HepG2 (cell line): ENCODE data around the gene C5orf15. TPM values are rescaled to one million over a fixed set of nuclear protein-coding genes. Genes with fewer than 3 reads are reported as not detected.

Source experiments
- ATAC-seq: fragments of 200-7000 bp; cut with Tn5 transposase; 3 replicates; pipeline ENCODE4 v1.9.1; 2020; ENCODE audit warnings: mild to moderate bottlenecking, moderate library complexity
- BruUV-seq: library from RNA; stranded (reverse); fragments of 400-500 nt; replicated peaks from 2 replicates; lab custom pipeline; 2021; lab: Mats Ljungman, UMichigan
- CTCF ChIA-PET: fragments of 300-600 bp; formaldehyde crosslinking; extraction: SDS; loops from one replicate; lab custom pipeline; 2021; ENCODE audit warnings: low total read pairs, inconsistent platforms, low intra/inter-chr PET ratio; lab: Yijun Ruan, JAX
- POLR2A ChIA-PET: fragments of 350-600 bp; sonication (Branson Sonifier 250); formaldehyde crosslinking; loops from one replicate; lab custom pipeline; 2020; ENCODE audit warnings: antibody characterized with exemption, inconsistent platforms; lab: Yijun Ruan, JAX
- DNase-seq: peaks from one replicate; pipeline ENCODE4 v3.0.0-alpha.2; 2015; ENCODE audit warnings: low spot score
- FAIRE-seq: peaks from 3 replicates; lab custom pipeline; 2011; peaks lifted over from hg19 to GRCh38; lab: Jason Lieb, UNC
- H2AFZ ChIP-seq: one replicate; pipeline ENCODE4 v1.6.1; 2011; ENCODE audit warnings: low read length, inconsistent platforms
- H3K27ac ChIP-seq: fragments of 300-600 bp; 3 replicates; pipeline ENCODE4 v1.8.0; 2011; ENCODE audit warnings: mixed run types, mild to moderate bottlenecking, mixed read lengths, low read length, inconsistent platforms; ENCODE audit not compliant: insufficient read depth; ENCODE audit errors: extremely low read length
- H3K27me3 ChIP-seq, 2 experiments: fragments of 200-600 bp in 1 of 2; 2 replicates in 1 of 2; 3 replicates in 1 of 2; pipeline versions ENCODE4 v1.6.0 to v1.8.0; 2011; ENCODE audit warnings: low read length in 2 of 2, mild to moderate bottlenecking in 2 of 2, moderate library complexity in 2 of 2, inconsistent platforms in 1 of 2; ENCODE audit not compliant: insufficient read depth in 2 of 2, control insufficient read depth in 1 of 2
- H3K36me3 ChIP-seq, 2 experiments: fragments of 200-600 bp in 1 of 2; replicated peaks in 1 of 2; 2 replicates in 1 of 2; 3 replicates in 1 of 2; pipeline versions ENCODE4 v1.5.1 to v1.8.0; 2011; ENCODE audit warnings: low read length in 2 of 2, inconsistent platforms in 1 of 2; ENCODE audit not compliant: insufficient read depth in 2 of 2, control insufficient read depth in 1 of 2
- H3K4me1 ChIP-seq: 2 replicates; pipeline ENCODE4 v1.5.1; 2012; ENCODE audit warnings: low read length, inconsistent platforms; ENCODE audit not compliant: insufficient read depth
- H3K4me2 ChIP-seq: 2 replicates; pipeline ENCODE4 v1.6.0; 2011; ENCODE audit warnings: low read depth, low read length, inconsistent platforms
- H3K4me3 ChIP-seq, 3 experiments: fragments of 200-600 bp in 1 of 3; sonication (generic), shearing (Covaris generic) in 1 of 3; replicated peaks in 1 of 3; 2 replicates each; pipeline ENCODE4 v1.5.1; 2011 to 2016; ENCODE audit warnings: low read length in 3 of 3, inconsistent platforms in 2 of 3, low read depth in 2 of 3, mild to moderate bottlenecking in 2 of 3, control low read depth in 1 of 3, mixed read lengths in 1 of 3; ENCODE audit not compliant: insufficient read depth in 1 of 3
- H3K79me2 ChIP-seq: one replicate; pipeline ENCODE4 v1.6.1; 2011; ENCODE audit warnings: low read length, inconsistent platforms; ENCODE audit not compliant: insufficient read depth
- H3K9ac ChIP-seq: 2 replicates; pipeline ENCODE4 v1.6.0; 2011; ENCODE audit warnings: mild to moderate bottlenecking, low read depth, low read length, inconsistent platforms; ENCODE audit not compliant: insufficient read depth
- H3K9me3 ChIP-seq: 2 replicates; pipeline ENCODE4 v1.5.1; 2012; ENCODE audit warnings: mild to moderate bottlenecking, low read length
- H4K20me1 ChIP-seq: 2 replicates; pipeline ENCODE4 v1.6.0; 2011; ENCODE audit warnings: inconsistent platforms, mild to moderate bottlenecking, low read length, moderate library complexity; ENCODE audit not compliant: insufficient read depth
- ATF7 ChIP-seq, 2 experiments: fragments of 450-650 bp in 1 of 2; sonication (generic) in 1 of 2; formaldehyde crosslinking in 1 of 2; IDR thresholded peaks; 2 replicates each; pipeline versions ENCODE4 v1.4.0 to v1.6.1; 2016 to 2020; ENCODE audit warnings: antibody characterized with exemption in 1 of 2, mild to moderate bottlenecking in 1 of 2, missing genetic modification reagents in 1 of 2
- NCOA2 ChIP-seq: sonication (generic); formaldehyde crosslinking; IDR thresholded peaks from 2 replicates; pipeline ENCODE4 v1.8.0; 2022; ENCODE audit warnings: inconsistent platforms
- SNRNP70 ChIP-seq: fragments of 200-400 bp; formaldehyde crosslinking; IDR thresholded peaks from 2 replicates; pipeline ENCODE4 v1.6.1; 2017; ENCODE audit warnings: mild to moderate bottlenecking, low read depth, low read length, moderate library complexity
- TOPORS ChIP-seq: sonication (generic); formaldehyde crosslinking; IDR thresholded peaks from 2 replicates; pipeline ENCODE4 v1.8.0; 2023; ENCODE audit warnings: mild to moderate bottlenecking, missing genetic modification reagents
- XBP1 ChIP-seq: sonication (generic); formaldehyde crosslinking; IDR thresholded peaks from 2 replicates; pipeline ENCODE4 v1.5.0; 2020; ENCODE audit warnings: missing genetic modification reagents
- ZFP36 ChIP-seq: fragments of 150-350 bp; IDR thresholded peaks from 2 replicates; pipeline ENCODE4 v1.6.1; 2018; ENCODE audit warnings: borderline replicate concordance, low read length, low read depth; ENCODE audit not compliant: partially characterized antibody
- ZNF17 ChIP-seq: sonication (generic); formaldehyde crosslinking; IDR thresholded peaks from 2 replicates; pipeline ENCODE4 v1.5.0; 2020; ENCODE audit warnings: mild to moderate bottlenecking, missing genetic modification reagents
- ZNF615 ChIP-seq: sonication (generic); formaldehyde crosslinking; IDR thresholded peaks from 2 replicates; pipeline ENCODE4 v1.5.0; 2020; ENCODE audit warnings: mild to moderate bottlenecking, missing genetic modification reagents, borderline replicate concordance
- ZNF850 ChIP-seq: sonication (generic); formaldehyde crosslinking; conservative IDR thresholded peaks from 2 replicates; pipeline ENCODE4 v1.9.0; 2021; ENCODE audit warnings: mild to moderate bottlenecking, missing genetic modification reagents
- ZSCAN22 ChIP-seq: sonication (generic); formaldehyde crosslinking; IDR thresholded peaks from 2 replicates; pipeline ENCODE4 v1.4.0; 2020; ENCODE audit warnings: mild to moderate bottlenecking, missing genetic modification reagents
- WGBS: methylation state at CpG from one replicate; pipeline ENCODE4 v1.1.6; 2017; ENCODE audit warnings: low lambda C conversion rate; 5-methylcytosine and 5-hydroxymethylcytosine counted together
- in situ Hi-C: cut with HindIII; loops from 2 replicates; pipeline ENCODE4 v1.10.0; 2017; ENCODE audit warnings: low pct_unique_long_range_greater_than_20kb; ENCODE audit not compliant: extremely low pct_ligation_motif_present
- intact Hi-C: fragments of 100-400 bp; cut with micrococcal nuclease; formaldehyde crosslinking; loops from one replicate; pipeline ENCODE4 v1.10.0; 2022; ENCODE audit not compliant: unreplicated experiment
- polyA plus RNA-seq, 8 experiments: library from polyadenylated mRNA; depleted of rRNA in 3 of 8; stranded (reverse) in 7 of 8; unstranded in 1 of 8; fragments of >200 nt; fragmentation: Illumina TruSeq in 4 of 8; extraction: Trizol in 4 of 8; gene quantifications; 2 replicates each; pipeline versions ENCODE4 v1.2.1 to v1.2.3, GENCODE V29; 2011 to 2016; ENCODE audit warnings: low read depth in 4 of 8, missing spikeins in 1 of 8, mixed read lengths in 1 of 8; ENCODE audit not compliant: insufficient read depth in 1 of 8
- total RNA-seq, 5 experiments: library from RNA; depleted of rRNA; stranded (reverse); fragments of >200 nt; fragmentation: Illumina TruSeq; extraction: Trizol; gene quantifications; 2 replicates each; pipeline ENCODE4 v1.2.3, GENCODE V29; 2016; ENCODE audit warnings: low read depth in 1 of 5
- TF ChIP-seq, protein P1 (sequence below): sonication (generic); formaldehyde crosslinking; IDR thresholded peaks from 2 replicates; pipeline ENCODE4 v1.4.0; 2020; ENCODE audit warnings: mild to moderate bottlenecking, missing genetic modification reagents
- TF ChIP-seq, protein P2 (sequence below): fragments of 450-650 bp; IDR thresholded peaks from 2 replicates; pipeline ENCODE4 v1.6.1; 2017; ENCODE audit warnings: mild to moderate bottlenecking
- TF ChIP-seq, protein P3 (sequence below): sonication (generic); formaldehyde crosslinking; IDR thresholded peaks from 2 replicates; pipeline ENCODE4 v1.5.0; 2020; ENCODE audit warnings: mild to moderate bottlenecking, missing genetic modification reagents, borderline replicate concordance

The C5orf15 gene
- total and polyA plus RNA-seq, 2 of the 13 experiments (the other 11 are each of a cell fraction or from before 2014, with no cell fraction given) = 58.5 to 82.7 TPM

DNA sequence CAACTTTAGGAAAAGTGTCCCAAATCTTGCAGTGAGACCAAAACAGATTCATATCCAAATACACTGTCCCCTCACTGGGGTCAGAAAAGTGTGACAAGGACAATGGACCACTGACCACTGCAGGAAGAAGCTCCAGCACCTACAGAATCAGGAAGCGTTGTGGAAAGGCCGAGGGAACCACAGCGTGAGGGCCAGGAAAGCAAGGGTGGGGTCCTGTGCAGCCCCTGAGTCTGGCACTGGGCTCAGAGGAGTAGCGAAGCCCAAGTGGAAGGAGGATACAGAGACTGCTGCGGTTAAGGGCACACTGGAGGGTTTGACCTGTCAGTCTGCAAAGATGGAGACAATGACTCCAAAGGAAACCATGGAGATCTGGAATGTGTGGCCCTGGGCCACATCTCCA lies 36.9 kb downstream of the C5orf15 start:
- Histone ChIP-seq H3K9me3 (no peaks in the 10 kb centered on the region), H3K79me2 (no peaks in the 10 kb centered on the region), H3K4me3 (no peak overlapping the region), H2AFZ (no peak overlapping the region), H3K27me3 (peaks cover 6 to 58% of the 10 kb centered on the region in 2 experiments; a peak in 4 of 5 replicates), H3K36me3 (no peaks in the 10 kb centered on the region), H3K4me1 (peaks cover 8% of the 10 kb centered on the region; the same call in 1 of the 2 replicates), H3K27ac (no peak overlapping the region), H4K20me1 (no peaks in the 10 kb centered on the region), H3K4me2 (no peak overlapping the region), H3K9ac (no peak overlapping the region)
- CTCF ChIA-PET = no interaction called here
- TF ChIP-seq TOPORS (CRISPR knock-in tag) = no peak
- FAIRE-seq (no peak), DNase-seq (no peak), ATAC-seq (no peak)
- intact Hi-C loops (no loop called here), in situ Hi-C loops (no loop called here)
- BruUV-seq = no TSS peak
- POLR2A ChIA-PET = no interaction called here
- 71% methylated on average over 5 of the region's 5 CpGs for WGBS

DNA sequence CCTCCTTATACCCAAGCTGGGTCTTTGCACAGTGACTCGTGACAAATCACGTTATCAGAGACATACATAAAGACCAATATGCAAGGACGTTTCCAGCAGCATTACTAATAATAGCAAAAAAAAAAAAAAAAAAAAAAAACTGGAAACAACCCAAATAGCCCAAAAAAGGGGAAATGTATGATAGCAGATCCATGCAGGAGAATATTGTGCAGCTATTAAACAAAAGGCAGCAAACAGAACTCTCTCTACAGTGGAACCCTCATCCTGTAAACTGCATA lies 37.7 kb downstream of the C5orf15 start:
- POLR2A ChIA-PET = no interaction called here
- Histone ChIP-seq H3K4me2 (no peak overlapping the region), H3K27ac (no peak overlapping the region), H4K20me1 (no peaks in the 10 kb centered on the region), H3K4me3 (no peak overlapping the region), H3K9me3 (no peaks in the 10 kb centered on the region), H3K36me3 (no peaks in the 10 kb centered on the region), H3K4me1 (peaks cover 13% of the 10 kb centered on the region; the same call in 1 of the 2 replicates), H3K9ac (no peak overlapping the region), H3K79me2 (no peaks in the 10 kb centered on the region), H2AFZ (no peak overlapping the region), H3K27me3 (peaks cover 8 to 66% of the 10 kb centered on the region in 2 experiments; a peak in 4 of 5 replicates)
- ATAC-seq (no peak), DNase-seq (no peak), FAIRE-seq (no peak)
- intact Hi-C loops = no loop called here
- CTCF ChIA-PET = no interaction called here
- TF ChIP-seq ZSCAN22 (CRISPR knock-in tag) (no peak), ZNF850 (no peak), NCOA2 (CRISPR knock-in tag) (no peak), ZNF615 (no peak), ZNF17 (CRISPR knock-in tag) (no peak), XBP1 (CRISPR knock-in tag) (no peak), SNRNP70 (no peak), ZFP36 (no peak), ATF7 (IDR thresholded peaks at IDR 0.05) (no peak), ATF7 (CRISPR knock-in tag; IDR thresholded peaks at IDR 0.05) (no peak)
- TF ChIP-seq, protein P1, sequence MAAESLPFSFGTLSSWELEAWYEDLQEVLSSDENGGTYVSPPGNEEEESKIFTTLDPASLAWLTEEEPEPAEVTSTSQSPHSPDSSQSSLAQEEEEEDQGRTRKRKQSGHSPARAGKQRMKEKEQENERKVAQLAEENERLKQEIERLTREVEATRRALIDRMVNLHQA (CRISPR knock-in tag) = no peak
- TF ChIP-seq, protein P2, sequence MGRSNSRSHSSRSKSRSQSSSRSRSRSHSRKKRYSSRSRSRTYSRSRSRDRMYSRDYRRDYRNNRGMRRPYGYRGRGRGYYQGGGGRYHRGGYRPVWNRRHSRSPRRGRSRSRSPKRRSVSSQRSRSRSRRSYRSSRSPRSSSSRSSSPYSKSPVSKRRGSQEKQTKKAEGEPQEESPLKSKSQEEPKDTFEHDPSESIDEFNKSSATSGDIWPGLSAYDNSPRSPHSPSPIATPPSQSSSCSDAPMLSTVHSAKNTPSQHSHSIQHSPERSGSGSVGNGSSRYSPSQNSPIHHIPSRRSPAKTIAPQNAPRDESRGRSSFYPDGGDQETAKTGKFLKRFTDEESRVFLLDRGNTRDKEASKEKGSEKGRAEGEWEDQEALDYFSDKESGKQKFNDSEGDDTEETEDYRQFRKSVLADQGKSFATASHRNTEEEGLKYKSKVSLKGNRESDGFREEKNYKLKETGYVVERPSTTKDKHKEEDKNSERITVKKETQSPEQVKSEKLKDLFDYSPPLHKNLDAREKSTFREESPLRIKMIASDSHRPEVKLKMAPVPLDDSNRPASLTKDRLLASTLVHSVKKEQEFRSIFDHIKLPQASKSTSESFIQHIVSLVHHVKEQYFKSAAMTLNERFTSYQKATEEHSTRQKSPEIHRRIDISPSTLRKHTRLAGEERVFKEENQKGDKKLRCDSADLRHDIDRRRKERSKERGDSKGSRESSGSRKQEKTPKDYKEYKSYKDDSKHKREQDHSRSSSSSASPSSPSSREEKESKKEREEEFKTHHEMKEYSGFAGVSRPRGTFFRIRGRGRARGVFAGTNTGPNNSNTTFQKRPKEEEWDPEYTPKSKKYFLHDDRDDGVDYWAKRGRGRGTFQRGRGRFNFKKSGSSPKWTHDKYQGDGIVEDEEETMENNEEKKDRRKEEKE = no peak
- TF ChIP-seq, protein P3, sequence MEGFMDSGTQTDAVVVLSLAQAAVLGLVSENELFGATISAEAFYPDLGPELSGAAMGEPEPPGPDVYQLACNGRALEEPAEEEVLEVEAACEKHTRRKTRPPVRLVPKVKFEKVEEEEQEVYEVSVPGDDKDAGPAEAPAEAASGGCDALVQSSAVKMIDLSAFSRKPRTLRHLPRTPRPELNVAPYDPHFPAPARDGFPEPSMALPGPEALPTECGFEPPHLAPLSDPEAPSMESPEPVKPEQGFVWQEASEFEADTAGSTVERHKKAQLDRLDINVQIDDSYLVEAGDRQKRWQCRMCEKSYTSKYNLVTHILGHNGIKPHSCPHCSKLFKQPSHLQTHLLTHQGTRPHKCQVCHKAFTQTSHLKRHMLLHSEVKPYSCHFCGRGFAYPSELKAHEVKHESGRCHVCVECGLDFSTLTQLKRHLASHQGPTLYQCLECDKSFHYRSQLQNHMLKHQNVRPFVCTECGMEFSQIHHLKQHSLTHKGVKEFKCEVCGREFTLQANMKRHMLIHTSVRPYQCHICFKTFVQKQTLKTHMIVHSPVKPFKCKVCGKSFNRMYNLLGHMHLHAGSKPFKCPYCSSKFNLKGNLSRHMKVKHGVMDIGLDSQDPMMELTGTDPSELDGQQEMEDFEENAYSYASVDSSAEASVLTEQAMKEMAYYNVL (CRISPR knock-in tag) = no peak
- in situ Hi-C loops = no loop called here
- 3% methylated on average over 3 of the region's 3 CpGs for WGBS
- BruUV-seq = no TSS peak
